ENCODE measurements around the gene KCNMA1. TPM values are rescaled to one million over a fixed set of nuclear protein-coding genes. Genes with fewer than 3 reads are reported as not detected.

Gene KCNMA1
- total RNA-seq, 4 donors from 2014 or later = 68.4 to 170 (median 119) TPM

- 47 to 71% methylated on average over 1 of the region's 1 CpG for WGBS, 2 donors (ENCODE audit: low coverage in 1 of 2)
- intact Hi-C loops (cut with DNase I; ENCODE audit: low total_unique reads) = loop anchor here (5.0 kb wide), 1 partner anchor 481 kb away; no protein-coding TSS in a partner anchor
- in situ Hi-C loops (cut with MboI; ENCODE audit: low pct_ligation_motif_present in 1 of 4, low pct_unique_long_range_greater_than_20kb in 1 of 4, low sequenced_read_pairs in 3 of 4) = loop anchor here in 2 of 4 donors (10.0 to 25.0 kb wide), 2 partner anchors 236 to 254 kb away; no protein-coding TSS in a partner anchor
- H3K4me1 ChIP-seq = no peaks in the 10 kb centered on the region
- DNase-seq = no peak
- peaks cover 5 to 8% of the 10 kb centered on the region in 2 donors for H3K9me3 ChIP-seq
- H3K27ac ChIP-seq = no peak overlapping the region
- H3K4me3 ChIP-seq = no peak overlapping the region
- H3K36me3 ChIP-seq = no peaks in the 10 kb centered on the region
- TF ChIP-seq POLR2A (IDR thresholded peaks at IDR 0.05) (no peak), CTCF (IDR thresholded peaks at IDR 0.05) (no peak), EP300 (IDR thresholded peaks at IDR 0.05; ENCODE audit: low read depth) (no peak), POLR2AphosphoS5 (IDR thresholded peaks at IDR 0.05) (no peak)
- peaks cover 4% of the 10 kb centered on the region for H3K27me3 ChIP-seq
These were observed 10.9 kb upstream of the KCNMA1 start for GRCh38 chr10:77648472-77648871.

- no peaks in the 10 kb centered on the region for H3K36me3 ChIP-seq
- no peak for TF ChIP-seq POLR2AphosphoS5 (IDR thresholded peaks at IDR 0.05)
- TF ChIP-seq POLR2A (IDR thresholded peaks at IDR 0.05) = no peak
- no peak for TF ChIP-seq CTCF (IDR thresholded peaks at IDR 0.05)
- no peak for TF ChIP-seq EP300 (IDR thresholded peaks at IDR 0.05; ENCODE audit: low read depth)
- H3K9me3 ChIP-seq = peaks cover 2 to 3% of the 10 kb centered on the region in 2 donors
- H3K4me1 ChIP-seq = no peaks in the 10 kb centered on the region
- intact Hi-C loops (cut with DNase I; ENCODE audit: low total_unique reads) (loop anchor here (5.0 kb wide), 1 partner anchor 480 kb away; no protein-coding TSS in a partner anchor), in situ Hi-C loops (cut with MboI; ENCODE audit: low pct_ligation_motif_present in 1 of 4, low pct_unique_long_range_greater_than_20kb in 1 of 4, low sequenced_read_pairs in 3 of 4) (loop anchor here in 2 of 4 donors (10.0 to 25.0 kb wide), 2 partner anchors 235 to 253 kb away; no protein-coding TSS in a partner anchor)
- DNase-seq = no peak
- 95 to 99% methylated on average over 3 to 4 of the region's 4 CpGs for WGBS, 2 donors (ENCODE audit: low coverage in 1 of 2)
- no peak overlapping the region for H3K27ac ChIP-seq
- no peak overlapping the region for H3K4me3 ChIP-seq
- H3K27me3 ChIP-seq = peaks cover 4% of the 10 kb centered on the region
These were observed 10.1 kb upstream of the KCNMA1 start for GRCh38 chr10:77647543-77648293.

- H3K9me3 ChIP-seq = no peaks in the 10 kb centered on the region
- H3K27ac ChIP-seq = no peak overlapping the region
- no peak for TF ChIP-seq CTCF (IDR thresholded peaks at IDR 0.05)
- no peak for TF ChIP-seq EP300 (IDR thresholded peaks at IDR 0.05; ENCODE audit: low read depth)
- no peak for TF ChIP-seq POLR2AphosphoS5 (IDR thresholded peaks at IDR 0.05)
- TF ChIP-seq POLR2A (IDR thresholded peaks at IDR 0.05) = no peak
- peaks cover 21% of the 10 kb centered on the region for H3K27me3 ChIP-seq
- 90 to 92% methylated on average over 3 to 4 of the region's 4 CpGs for WGBS, 2 donors (ENCODE audit: low coverage in 1 of 2)
- intact Hi-C loops (cut with DNase I; ENCODE audit: low total_unique reads) = loop anchor here (5.0 kb wide), 1 partner anchor 477 kb away; no protein-coding TSS in a partner anchor
- in situ Hi-C loops (cut with MboI; ENCODE audit: low pct_ligation_motif_present in 1 of 4, low pct_unique_long_range_greater_than_20kb in 1 of 4, low sequenced_read_pairs in 3 of 4) = loop anchor here (5.0 to 25.0 kb wide), 4 partner anchors 232 to 472 kb away; no protein-coding TSS in a partner anchor
- no peaks in the 10 kb centered on the region for H3K36me3 ChIP-seq
- no peak overlapping the region for H3K4me3 ChIP-seq
- no peak for DNase-seq
- H3K4me1 ChIP-seq = peaks cover 3 to 6% (median 3%) of the 10 kb centered on the region in 4 donors
These were observed 7.1 kb upstream of the KCNMA1 start for GRCh38 chr10:77644557-77645243.
